HG02642 (cell line): ENCODE results near the gene ARFIP1.
"Not testable (repeated sequence)": the region's sequence is repeated elsewhere in the genome, so short reads cannot be mapped to it uniquely, and the experiment has no call there.

Source experiments
- ATAC-seq: cut with Tn5 transposase; IDR thresholded peaks from one replicate; pipeline ENCODE4 v1.9.1; 2021; ENCODE audit warnings: mild to moderate bottlenecking; ENCODE audit not compliant: unreplicated experiment, poor library complexity

Gene ARFIP1

GRCh38 chr4:152885185-152885584, 105.4 kb downstream of the ARFIP1 start:
- ATAC-seq = no peak

- no peak for ATAC-seq
These were observed 106.4 kb downstream of the ARFIP1 start for GRCh38 chr4:152886201-152886600.

- no peak for ATAC-seq
These were observed 108.2 kb downstream of the ARFIP1 start for GRCh38 chr4:152887981-152888380.

GRCh38 chr4:152892974-152893373, 113.2 kb downstream of the ARFIP1 start:
- ATAC-seq = no peak

GRCh38 chr4:152894673-152895072, 114.9 kb downstream of the ARFIP1 start:
- ATAC-seq = no peak

- ATAC-seq = no peak
These were observed 117.1 kb downstream of the ARFIP1 start for GRCh38 chr4:152896811-152897210.

- ATAC-seq = not testable (repeated sequence)
These were observed 118.4 kb downstream of the ARFIP1 start for GRCh38 chr4:152898133-152898532.

GRCh38 chr4:152898606-152899005, 118.9 kb downstream of the ARFIP1 start:
- ATAC-seq = no peak

- no peak for ATAC-seq
These were observed 120.6 kb downstream of the ARFIP1 start for GRCh38 chr4:152900395-152900794.

GRCh38 chr4:152901205-152901604, 121.5 kb downstream of the ARFIP1 start:
- no peak for ATAC-seq

GRCh38 chr4:152903658-152904057, 123.9 kb downstream of the ARFIP1 start:
- ATAC-seq = no peak

- ATAC-seq = no peak
These were observed 130.1 kb downstream of the ARFIP1 start for GRCh38 chr4:152909901-152910300.

- no peak for ATAC-seq
These were observed 130.8 kb downstream of the ARFIP1 start for GRCh38 chr4:152910521-152910920.

- no peak for ATAC-seq
These were observed 138.0 kb downstream of the ARFIP1 start for GRCh38 chr4:152917543-152918395.

- ATAC-seq = no peak
These were observed 140.1 kb downstream of the ARFIP1 start for GRCh38 chr4:152919826-152920225.

- ATAC-seq = no peak
These were observed 141.0 kb downstream of the ARFIP1 start for GRCh38 chr4:152920768-152921167.

GRCh38 chr4:152921284-152921683, 141.5 kb downstream of the ARFIP1 start:
- ATAC-seq = no peak

GRCh38 chr4:152925851-152926250, 146.1 kb downstream of the ARFIP1 start:
- no peak for ATAC-seq

GRCh38 chr4:152926959-152927358, 147.2 kb downstream of the ARFIP1 start:
- ATAC-seq = no peak

GRCh38 chr4:152927737-152928136, 148.0 kb downstream of the ARFIP1 start:
- ATAC-seq = peak; percentile 65

GRCh38 chr4:152928286-152928685, 148.5 kb downstream of the ARFIP1 start:
- ATAC-seq = no peak

GRCh38 chr4:152929888-152930287, 150.1 kb downstream of the ARFIP1 start:
- ATAC-seq = no peak
